ENCODE data around the gene ULBP2. TPM values are rescaled to one million over a fixed set of nuclear protein-coding genes. Genes with fewer than 3 reads are reported as not detected.

ULBP2 gene
- total RNA-seq, 1 experiment from 2014 or later: 2.9 TPM

DNA sequence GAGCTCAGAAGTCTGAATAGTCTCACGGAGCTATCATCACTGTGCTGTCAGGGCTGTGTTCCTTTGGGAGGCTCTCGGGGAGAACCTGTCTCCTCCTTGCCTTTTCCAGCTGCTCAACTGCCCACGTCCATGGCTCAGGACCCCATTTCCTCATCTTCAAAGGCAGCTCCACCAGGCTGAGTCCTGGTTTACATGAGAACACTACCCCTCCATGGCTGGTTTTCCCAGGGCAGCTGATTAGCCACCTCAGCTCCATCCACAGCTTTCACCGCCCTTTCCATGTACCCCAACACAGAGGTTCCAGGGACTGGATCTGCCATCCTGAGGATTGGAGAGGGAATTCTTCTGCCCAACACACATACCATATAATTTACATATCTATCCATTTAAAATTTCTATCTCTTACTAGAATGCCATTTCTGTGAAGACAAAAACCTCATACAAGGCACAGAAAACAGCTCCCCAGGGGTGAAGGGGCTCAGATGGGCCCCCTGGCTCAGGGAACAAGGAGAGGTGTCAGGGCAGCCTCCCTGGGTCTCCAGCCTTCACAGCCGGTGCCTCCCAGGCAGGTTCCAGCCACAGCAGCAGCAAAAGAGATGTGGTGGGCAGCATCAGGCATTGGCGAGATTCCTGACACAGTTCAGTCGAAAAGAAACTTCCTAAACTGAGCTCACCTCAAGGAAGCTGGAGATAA lies 41.7 kb upstream of the ULBP2 start:
- peaks cover 10% of the 10 kb centered on the region; the same call in 1 of the 2 replicates for H3F3A ChIP-seq (ENCODE audit: insufficient read depth, low read depth)
- no peaks in the 10 kb centered on the region for H3K79me2 ChIP-seq (ENCODE audit: low read depth)
- H3K27me3 ChIP-seq (ENCODE audit: insufficient read depth, low read depth): no peaks in the 10 kb centered on the region
- intact Hi-C loops (cut with micrococcal nuclease; ENCODE audit: unreplicated experiment): no loop called here
- DNase-seq: no peak
- H3K4me2 ChIP-seq: no peak overlapping the region
- ChIA-PET CTCF (no interaction called here), POLR2A (ENCODE audit: unreplicated experiment) (no interaction called here)
- H2AFZ ChIP-seq: no peak overlapping the region
- H3K9me3 ChIP-seq (ENCODE audit: insufficient read depth, low read depth): no peaks in the 10 kb centered on the region
- TF ChIP-seq EZH2 (IDR thresholded peaks at IDR 0.05; ENCODE audit: low read depth): no peak
- TF ChIP-seq CTCF (conservative IDR thresholded peaks at IDR 0.05): no peak
- no peak overlapping the region for H3K27ac ChIP-seq
- peaks cover 30% of the 10 kb centered on the region for H3K4me1 ChIP-seq (replicated peaks; ENCODE audit: insufficient read depth)
- no TSS peak for BruUV-seq (replicated peaks)
- no peaks in the 10 kb centered on the region for H4K20me1 ChIP-seq (ENCODE audit: insufficient read depth)
- H3K4me3 ChIP-seq: no peak overlapping the region
- H3K9me2 ChIP-seq (ENCODE audit: insufficient read depth): no peaks in the 10 kb centered on the region
- H3K36me3 ChIP-seq (ENCODE audit: low read depth): no peaks in the 10 kb centered on the region

- CTCF ChIA-PET: no interaction called here
- peaks cover 23% of the 10 kb centered on the region for H3K4me1 ChIP-seq (replicated peaks; ENCODE audit: insufficient read depth)
- H3K4me3 ChIP-seq: no peak overlapping the region
Measured at GRCh38 chr6:149900620-149901443, 41.0 kb upstream of the ULBP2 start.

More at GRCh38 chr6:149900620-149901443, 41.0 kb upstream of the ULBP2 start:
- Histone ChIP-seq H3F3A (ENCODE audit: insufficient read depth, low read depth) (peaks cover 4% of the 10 kb centered on the region; the same call in 1 of the 2 replicates), H3K79me2 (ENCODE audit: low read depth) (no peaks in the 10 kb centered on the region), H3K27me3 (ENCODE audit: insufficient read depth, low read depth) (no peaks in the 10 kb centered on the region), H3K9me3 (ENCODE audit: insufficient read depth, low read depth) (no peaks in the 10 kb centered on the region), H2AFZ (no peak overlapping the region), H3K9me2 (ENCODE audit: insufficient read depth) (no peaks in the 10 kb centered on the region), H3K36me3 (ENCODE audit: low read depth) (no peaks in the 10 kb centered on the region), H3K4me2 (no peak overlapping the region), H4K20me1 (ENCODE audit: insufficient read depth) (no peaks in the 10 kb centered on the region), H3K27ac (no peak overlapping the region)
- BruUV-seq (replicated peaks): no TSS peak
- POLR2A ChIA-PET (ENCODE audit: unreplicated experiment): no interaction called here
- no peak for DNase-seq
- no peak for TF ChIP-seq CTCF (conservative IDR thresholded peaks at IDR 0.05)
- no peak for TF ChIP-seq EZH2 (IDR thresholded peaks at IDR 0.05; ENCODE audit: low read depth)
- intact Hi-C loops (cut with micrococcal nuclease; ENCODE audit: unreplicated experiment): no loop called here

Data from PC-9 (cell line).